GM19043 (cell line): ENCODE results near the gene ERBB2.

Experiments
- ATAC-seq: cut with Tn5 transposase; IDR thresholded peaks from one replicate; pipeline ENCODE4 v1.9.1; 2021; ENCODE audit warnings: low read depth; ENCODE audit not compliant: unreplicated experiment

ERBB2 gene

DNA sequence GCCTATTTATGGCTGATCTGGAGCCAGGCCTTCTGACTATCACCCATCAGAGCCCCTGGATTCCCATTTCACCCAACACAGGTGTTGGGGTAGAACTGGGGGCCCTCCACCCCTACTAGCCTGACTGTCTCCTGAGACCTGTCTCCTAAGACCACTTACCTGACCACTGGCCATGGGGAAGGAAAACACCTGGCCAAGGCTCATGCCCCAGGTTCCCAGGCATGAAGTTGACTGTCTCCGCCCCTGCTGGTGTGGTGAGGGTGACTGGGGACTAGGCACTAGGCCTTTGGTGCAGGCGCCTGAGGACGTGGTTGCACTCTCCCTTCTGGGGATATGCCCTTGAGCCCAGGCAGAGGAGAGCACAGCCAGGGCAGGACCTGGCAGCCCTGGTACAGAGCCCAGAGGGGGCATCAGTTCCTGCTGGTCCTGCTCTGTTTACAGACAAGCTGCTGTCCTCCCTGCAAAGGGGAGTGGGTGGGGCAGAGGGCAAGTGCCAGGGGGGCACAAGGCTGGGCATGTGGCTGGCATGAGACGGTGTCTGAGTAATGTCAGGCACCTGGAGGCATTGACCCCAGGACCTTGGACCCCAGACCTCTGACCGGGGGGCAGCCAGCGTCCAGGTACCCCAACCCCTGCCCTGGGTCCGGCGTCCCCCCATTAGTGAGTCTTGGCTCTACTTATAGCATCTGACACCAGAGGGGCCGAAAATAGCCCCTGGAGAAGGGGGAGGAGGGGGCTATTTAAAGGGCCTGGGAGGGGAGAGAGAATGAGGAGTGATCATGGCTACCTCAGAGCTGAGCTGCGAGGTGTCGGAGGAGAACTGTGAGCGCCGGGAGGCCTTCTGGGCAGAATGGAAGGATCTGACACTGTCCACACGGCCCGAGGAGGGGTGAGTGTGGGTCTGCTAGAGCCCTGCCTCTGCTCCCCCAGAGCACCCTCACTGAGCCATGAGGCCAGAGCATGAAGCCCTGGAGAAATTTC lies 35.0 kb upstream of the ERBB2 start, which contains the start of gene TCAP:
TSS of gene TCAP (plus strand) at position 769 of the 981 bp plus-strand sequence. CDS start at position 780, 11 bp downstream.
- no peak for ATAC-seq

GRCh38 chr17:39665642-39666224 lies 34.1 kb upstream of the ERBB2 start:
- no peak for ATAC-seq

GRCh38 chr17:39666231-39666600 lies 33.6 kb upstream of the ERBB2 start:
- no peak for ATAC-seq

DNA sequence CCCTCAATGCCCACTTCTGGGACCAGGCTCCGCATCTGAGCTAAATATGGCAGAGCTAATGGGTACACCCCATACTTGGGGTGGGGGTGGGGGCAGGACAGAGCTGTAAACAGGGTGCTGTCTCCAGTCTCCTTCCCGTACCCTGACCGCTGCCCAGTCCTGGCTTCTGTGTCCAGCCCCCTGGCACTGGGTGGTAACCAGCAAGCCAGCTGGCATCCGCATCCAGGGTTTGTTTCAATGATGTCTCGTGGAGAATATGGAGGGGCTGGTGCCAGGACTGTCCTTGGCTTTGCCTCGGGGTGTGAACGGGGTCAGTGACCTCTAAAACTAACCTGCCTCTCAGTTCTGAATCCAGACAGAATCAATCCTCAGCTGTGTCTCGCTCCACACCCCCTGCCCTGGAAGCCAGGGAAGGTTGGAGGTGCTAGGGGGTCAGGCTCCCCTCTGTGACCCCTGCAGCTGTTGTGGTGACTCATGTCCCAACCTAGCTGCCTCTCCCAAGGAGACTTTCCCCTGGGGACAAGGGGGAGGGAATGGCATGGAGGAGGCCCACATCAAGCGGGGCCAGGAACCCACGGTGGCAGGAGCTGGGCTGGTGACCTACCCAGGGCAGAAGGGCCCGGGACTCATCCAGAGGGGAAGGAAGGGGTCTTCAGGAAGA lies 33.1 kb upstream of the ERBB2 start:
- no peak for ATAC-seq

GRCh38 chr17:39667262-39667944 lies 32.5 kb upstream of the ERBB2 start:
- no peak for ATAC-seq

DNA sequence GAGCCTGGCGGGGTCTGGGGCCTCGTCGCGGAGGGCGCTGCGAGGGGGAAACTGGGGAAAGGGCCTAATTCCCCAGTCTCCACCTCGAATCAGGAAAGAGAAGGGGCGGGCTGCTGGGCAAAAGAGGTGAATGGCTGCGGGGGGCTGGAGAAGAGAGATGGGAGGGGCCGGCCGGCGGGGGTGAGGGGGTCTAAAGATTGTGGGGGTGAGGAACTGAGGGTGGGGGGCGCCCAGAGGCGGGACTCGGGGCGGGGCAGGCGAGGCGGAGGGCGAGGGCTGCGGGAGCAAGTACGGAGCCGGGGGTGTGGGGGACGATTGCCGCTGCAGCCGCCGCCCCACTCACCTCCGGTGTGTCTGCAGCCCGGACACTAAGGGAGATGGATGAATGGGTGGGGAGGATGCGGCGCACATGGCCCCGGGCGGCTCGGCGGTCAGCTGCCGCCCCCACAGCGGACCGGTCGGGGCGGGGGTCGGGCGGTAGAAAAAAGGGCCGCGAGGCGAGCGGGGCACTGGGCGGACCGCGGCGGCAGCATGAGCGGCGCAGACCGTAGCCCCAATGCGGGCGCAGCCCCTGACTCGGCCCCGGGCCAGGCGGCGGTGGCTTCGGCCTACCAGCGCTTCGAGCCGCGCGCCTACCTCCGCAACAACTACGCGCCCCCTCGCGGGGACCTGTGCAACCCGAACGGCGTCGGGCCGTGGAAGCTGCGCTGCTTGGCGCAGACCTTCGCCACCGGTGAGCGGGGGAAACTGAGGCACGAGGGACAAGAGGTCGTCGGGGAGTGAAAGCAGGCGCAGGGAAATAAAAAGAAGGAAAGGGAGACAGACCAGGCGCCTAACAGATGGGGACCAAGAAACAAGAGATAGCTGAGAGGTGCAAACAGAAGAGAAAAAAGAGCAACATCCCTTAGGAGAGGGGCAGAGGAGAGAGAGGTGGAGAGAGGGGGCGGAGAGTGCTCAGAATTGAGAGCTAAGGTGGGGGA lies 31.6 kb upstream of the ERBB2 start, which contains the start of gene PNMT:
TSS of gene PNMT (plus strand) at position 509 of the 980 bp plus-strand sequence. CDS start at position 532, 23 bp downstream.
- no peak for ATAC-seq

DNA sequence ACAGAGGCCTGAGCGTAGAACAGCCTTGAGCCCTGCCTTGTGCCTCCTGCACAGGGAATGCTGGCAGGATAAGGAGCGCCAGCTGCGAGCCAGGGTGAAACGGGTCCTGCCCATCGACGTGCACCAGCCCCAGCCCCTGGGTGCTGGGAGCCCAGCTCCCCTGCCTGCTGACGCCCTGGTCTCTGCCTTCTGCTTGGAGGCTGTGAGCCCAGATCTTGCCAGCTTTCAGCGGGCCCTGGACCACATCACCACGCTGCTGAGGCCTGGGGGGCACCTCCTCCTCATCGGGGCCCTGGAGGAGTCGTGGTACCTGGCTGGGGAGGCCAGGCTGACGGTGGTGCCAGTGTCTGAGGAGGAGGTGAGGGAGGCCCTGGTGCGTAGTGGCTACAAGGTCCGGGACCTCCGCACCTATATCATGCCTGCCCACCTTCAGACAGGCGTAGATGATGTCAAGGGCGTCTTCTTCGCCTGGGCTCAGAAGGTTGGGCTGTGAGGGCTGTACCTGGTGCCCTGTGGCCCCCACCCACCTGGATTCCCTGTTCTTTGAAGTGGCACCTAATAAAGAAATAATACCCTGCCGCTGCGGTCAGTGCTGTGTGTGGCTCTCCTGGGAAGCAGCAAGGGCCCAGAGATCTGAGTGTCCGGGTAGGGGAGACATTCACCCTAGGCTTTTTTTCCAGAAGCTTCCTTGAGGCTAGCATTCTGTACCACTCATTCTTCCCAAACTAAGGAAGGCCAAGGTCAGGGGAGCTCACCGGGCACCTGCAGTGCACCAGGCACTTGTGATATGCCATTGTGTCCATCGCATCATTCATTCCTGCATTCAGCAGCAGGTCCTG lies 29.7 kb upstream of the ERBB2 start:
- no peak for ATAC-seq

- no peak for ATAC-seq
Measured at GRCh38 chr17:39670746-39671145, 29.1 kb upstream of the ERBB2 start.

- ATAC-seq = no peak
Measured at GRCh38 chr17:39671651-39672521, 28.0 kb upstream of the ERBB2 start.

DNA sequence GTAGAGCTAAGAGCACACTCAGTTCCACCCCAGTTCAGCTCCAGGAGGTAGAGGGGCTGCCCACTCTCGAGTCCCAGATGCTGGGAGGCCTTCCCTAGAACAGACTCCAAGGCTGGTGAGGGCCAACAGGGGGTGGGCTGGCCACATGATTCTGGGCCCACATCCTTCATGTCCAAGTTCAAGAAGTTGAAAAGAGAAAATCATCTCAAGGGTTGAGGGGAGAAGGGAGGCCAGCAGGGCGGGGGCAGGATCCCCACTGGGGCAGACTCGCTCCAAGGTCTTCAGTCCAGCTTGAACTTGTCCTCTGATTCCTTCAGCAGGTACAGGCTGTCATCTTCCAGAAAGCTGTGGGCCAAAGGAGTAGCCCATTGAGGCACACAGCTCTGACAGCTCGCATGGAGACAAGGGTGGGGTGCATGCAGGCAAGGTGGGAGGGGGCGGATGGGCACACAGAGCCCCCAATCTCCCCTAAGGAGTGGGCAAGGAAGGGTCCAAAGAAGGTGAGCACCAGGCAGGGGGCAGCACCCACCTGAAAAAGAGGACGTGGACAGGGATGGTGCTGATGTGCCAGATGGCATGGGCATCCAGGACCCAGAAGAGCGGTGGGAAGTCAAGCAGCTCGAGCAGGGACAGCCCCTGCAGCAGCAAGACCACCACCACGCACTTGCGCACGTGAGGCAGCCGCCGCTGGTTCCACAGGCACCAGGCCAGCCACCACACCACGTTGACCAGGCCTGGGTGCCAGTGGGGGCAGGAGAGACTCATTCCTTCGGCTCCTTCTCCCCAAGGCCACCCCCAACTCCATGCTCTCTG lies 27.1 kb upstream of the ERBB2 start:
- no peak for ATAC-seq

DNA sequence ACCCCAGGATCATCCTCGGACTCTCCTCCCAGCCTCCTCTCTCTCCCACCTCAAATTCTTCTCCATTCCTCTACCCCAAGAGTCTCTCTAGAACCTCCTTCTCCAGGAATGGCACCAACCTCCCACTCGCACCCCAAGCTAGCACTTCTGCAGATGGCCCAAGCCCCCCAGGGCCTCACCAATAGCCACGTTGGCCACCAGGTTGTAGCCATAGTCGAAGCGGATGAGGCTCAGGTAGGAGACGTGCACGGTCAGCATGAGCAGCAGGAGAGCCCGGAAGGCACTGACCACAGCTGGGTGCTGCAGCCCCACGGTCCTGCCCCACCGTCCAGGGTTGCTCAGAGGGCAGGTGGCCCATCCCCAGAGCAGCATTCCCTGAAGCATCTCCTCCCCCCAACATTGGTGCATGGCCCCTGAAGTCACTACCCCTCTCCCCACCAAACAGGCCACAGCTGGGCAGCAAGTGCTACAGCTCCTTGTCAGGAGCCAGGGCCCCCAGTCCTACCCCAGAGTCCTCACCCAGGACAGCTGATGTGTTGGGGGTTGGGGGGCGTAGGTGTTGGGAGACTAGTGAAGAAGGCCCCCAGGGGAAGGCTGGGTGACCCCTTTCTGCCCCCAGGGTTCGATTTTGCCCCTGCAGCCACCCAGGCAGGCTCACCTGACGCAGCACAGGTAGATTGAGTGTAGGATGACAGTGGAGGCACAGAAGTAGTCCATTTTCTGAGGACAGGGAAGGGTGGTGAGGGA lies 26.4 kb upstream of the ERBB2 start:
- ATAC-seq = no peak

- ATAC-seq = no peak
Measured at GRCh38 chr17:39674179-39674578, 25.7 kb upstream of the ERBB2 start.

DNA sequence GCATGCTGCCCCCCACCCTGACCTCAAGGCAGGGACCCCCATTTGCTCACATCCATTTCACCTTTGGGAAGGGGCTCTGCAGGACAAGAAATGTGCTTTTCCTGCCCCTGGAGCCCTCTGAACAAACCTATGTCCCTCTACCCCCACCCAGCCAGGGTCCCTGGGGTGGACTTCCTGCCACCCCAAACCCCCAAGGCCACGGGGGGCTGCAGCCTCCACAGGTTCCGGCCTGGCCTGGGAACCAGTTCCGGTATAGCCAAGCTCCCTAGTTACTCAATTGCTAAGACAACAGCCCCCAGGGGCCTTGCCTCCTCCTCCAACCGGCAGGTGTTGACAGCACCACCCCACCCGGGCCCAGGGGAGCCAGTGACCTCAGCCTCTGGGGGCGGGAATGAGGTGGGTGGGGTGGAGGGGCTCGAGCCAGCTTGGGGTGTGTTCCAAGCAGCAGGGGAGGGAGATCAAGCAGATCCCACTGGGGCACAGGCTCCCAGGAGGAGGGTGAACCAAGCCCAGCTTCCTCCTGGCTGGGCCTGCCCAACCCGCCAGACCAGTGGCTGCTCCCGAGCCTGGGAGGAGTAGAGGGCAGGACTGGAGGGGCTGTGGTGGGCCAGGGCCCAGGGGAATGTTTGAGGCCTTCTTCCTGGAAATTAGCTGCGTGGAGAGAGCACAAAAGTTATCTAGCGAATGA lies 25.0 kb upstream of the ERBB2 start:
- no peak for ATAC-seq

DNA sequence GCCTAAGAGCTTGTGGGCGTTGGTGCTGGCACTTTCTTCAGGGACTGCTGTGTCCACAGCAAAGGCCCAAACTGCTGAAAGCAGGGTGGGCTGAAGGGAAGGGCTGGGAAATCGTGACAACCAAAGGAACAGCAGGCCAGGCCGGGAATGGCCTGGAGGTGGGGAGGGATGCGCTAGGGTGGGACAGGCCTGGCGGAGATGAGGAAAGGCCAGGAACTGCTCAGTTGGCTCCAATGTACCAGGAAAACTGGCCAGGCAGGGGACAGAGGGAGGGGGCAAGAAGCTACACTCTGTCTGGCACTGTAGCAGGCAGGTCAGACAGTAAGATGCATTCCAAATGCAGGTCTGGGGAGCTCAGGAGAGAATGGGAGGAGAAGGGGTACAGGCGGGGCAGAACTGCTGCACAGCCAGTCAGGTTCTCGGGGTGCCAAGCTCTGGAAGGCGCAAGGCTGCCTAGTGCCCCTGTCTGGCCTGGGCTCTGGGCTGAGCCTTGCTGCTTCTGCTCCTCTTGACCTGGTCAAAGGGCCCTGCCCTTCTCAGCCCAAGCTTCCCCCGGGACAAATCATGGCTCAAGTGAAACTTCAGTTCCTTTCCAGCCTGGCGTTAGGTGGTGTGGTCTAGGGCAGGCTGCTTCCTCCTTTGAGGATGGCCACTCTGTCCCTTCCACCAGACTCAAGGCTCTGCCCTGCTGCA lies 24.3 kb upstream of the ERBB2 start:
- ATAC-seq = no peak

DNA sequence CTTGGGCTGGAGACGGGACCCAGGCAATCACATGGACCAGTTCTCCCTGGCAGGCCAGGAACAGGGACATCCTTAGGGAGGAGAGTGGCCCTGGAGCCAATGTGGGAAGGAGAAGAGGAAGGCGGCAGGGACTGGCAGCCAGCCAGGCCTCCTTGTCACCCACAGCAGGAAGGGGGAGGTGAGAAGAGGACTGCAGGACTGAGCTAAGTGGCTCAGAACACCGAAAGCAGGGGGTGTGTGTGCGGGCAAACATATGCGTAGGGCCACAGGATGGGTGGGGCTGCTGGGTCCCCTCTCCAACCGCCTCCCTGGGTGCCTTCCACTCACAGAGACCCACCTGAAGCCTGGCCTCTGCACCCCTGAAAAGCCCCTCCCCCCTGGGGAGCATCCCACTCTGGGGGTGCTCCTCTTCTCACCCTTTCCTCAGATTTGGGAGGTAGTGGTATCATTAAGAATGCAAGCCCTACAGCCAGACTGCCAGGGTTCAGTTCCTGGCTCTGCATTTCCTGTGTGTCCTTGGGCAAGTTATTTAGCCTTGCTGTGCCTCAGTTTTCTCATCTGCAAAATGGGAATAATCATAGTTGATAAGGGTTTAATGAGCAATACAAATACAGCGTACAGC lies 23.6 kb upstream of the ERBB2 start:
- ATAC-seq = no peak
